WTC11 (cell line): ENCODE data around the gene DHX9.

ENCODE experiments used
- CREB1 ChIP-seq: sonication (generic); formaldehyde crosslinking; IDR thresholded peaks from 2 replicates; pipeline ENCODE4 v1.8.0; 2023; ENCODE audit warnings: mild to moderate bottlenecking, missing genetic modification reagents
- FOXP1 ChIP-seq: sonication (generic); formaldehyde crosslinking; IDR thresholded peaks from 2 replicates; pipeline ENCODE4 v1.8.0; 2022; ENCODE audit warnings: missing genetic modification reagents, mild to moderate bottlenecking, moderate library complexity, borderline replicate concordance
- IRF2 ChIP-seq: sonication (generic); formaldehyde crosslinking; IDR thresholded peaks from 2 replicates; pipeline ENCODE4 v1.8.0; 2022; ENCODE audit warnings: low read depth, missing genetic modification reagents, borderline replicate concordance
- TF ChIP-seq, protein P1 (sequence below): sonication (generic); formaldehyde crosslinking; IDR thresholded peaks from 2 replicates; pipeline ENCODE4 v1.8.1; 2023; ENCODE audit warnings: mild to moderate bottlenecking, missing genetic modification reagents, borderline replicate concordance
- TF ChIP-seq, protein P2 (sequence below): sonication (generic); formaldehyde crosslinking; IDR thresholded peaks from 2 replicates; pipeline ENCODE4 v1.8.0; 2022; ENCODE audit warnings: mild to moderate bottlenecking, missing genetic modification reagents
- TF ChIP-seq, protein P3 (sequence below): fragments of 200-600 bp; IDR thresholded peaks from 2 replicates; pipeline ENCODE4 v1.8.0; 2022; ENCODE audit warnings: antibody characterized with exemption

DNA sequence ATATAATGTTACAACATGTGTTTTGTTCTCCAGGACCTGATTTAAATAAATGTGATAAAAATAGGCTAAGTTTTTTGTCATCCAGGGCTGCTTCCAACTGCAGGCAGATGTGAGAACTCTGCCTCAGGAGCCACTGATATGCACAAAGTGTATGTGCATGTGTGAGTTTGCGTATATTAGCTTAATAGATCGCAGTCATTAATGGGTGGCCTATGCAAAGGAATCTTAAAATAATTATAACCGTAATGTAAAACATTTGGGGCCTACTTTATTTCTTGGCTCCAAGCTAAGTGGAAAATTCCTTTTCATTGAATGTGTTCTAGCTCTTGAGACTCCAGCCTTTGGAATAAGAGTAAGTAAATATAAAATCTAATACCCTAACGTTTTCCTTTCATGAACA lies 16.8 kb downstream of the DHX9 start:
- TF ChIP-seq, protein P1, sequence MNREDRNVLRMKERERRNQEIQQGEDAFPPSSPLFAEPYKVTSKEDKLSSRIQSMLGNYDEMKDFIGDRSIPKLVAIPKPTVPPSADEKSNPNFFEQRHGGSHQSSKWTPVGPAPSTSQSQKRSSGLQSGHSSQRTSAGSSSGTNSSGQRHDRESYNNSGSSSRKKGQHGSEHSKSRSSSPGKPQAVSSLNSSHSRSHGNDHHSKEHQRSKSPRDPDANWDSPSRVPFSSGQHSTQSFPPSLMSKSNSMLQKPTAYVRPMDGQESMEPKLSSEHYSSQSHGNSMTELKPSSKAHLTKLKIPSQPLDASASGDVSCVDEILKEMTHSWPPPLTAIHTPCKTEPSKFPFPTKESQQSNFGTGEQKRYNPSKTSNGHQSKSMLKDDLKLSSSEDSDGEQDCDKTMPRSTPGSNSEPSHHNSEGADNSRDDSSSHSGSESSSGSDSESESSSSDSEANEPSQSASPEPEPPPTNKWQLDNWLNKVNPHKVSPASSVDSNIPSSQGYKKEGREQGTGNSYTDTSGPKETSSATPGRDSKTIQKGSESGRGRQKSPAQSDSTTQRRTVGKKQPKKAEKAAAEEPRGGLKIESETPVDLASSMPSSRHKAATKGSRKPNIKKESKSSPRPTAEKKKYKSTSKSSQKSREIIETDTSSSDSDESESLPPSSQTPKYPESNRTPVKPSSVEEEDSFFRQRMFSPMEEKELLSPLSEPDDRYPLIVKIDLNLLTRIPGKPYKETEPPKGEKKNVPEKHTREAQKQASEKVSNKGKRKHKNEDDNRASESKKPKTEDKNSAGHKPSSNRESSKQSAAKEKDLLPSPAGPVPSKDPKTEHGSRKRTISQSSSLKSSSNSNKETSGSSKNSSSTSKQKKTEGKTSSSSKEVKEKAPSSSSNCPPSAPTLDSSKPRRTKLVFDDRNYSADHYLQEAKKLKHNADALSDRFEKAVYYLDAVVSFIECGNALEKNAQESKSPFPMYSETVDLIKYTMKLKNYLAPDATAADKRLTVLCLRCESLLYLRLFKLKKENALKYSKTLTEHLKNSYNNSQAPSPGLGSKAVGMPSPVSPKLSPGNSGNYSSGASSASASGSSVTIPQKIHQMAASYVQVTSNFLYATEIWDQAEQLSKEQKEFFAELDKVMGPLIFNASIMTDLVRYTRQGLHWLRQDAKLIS (CRISPR knock-in tag): no peak
- TF ChIP-seq CREB1 (CRISPR knock-in tag) (no peak), IRF2 (CRISPR knock-in tag) (no peak), FOXP1 (CRISPR knock-in tag) (no peak)
- TF ChIP-seq, protein P2, sequence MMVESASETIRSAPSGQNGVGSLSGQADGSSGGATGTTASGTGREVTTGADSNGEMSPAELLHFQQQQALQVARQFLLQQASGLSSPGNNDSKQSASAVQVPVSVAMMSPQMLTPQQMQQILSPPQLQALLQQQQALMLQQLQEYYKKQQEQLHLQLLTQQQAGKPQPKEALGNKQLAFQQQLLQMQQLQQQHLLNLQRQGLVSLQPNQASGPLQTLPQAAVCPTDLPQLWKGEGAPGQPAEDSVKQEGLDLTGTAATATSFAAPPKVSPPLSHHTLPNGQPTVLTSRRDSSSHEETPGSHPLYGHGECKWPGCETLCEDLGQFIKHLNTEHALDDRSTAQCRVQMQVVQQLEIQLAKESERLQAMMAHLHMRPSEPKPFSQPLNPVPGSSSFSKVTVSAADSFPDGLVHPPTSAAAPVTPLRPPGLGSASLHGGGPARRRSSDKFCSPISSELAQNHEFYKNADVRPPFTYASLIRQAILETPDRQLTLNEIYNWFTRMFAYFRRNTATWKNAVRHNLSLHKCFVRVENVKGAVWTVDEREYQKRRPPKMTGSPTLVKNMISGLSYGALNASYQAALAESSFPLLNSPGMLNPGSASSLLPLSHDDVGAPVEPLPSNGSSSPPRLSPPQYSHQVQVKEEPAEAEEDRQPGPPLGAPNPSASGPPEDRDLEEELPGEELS (CRISPR knock-in tag): no peak
- TF ChIP-seq, protein P3, sequence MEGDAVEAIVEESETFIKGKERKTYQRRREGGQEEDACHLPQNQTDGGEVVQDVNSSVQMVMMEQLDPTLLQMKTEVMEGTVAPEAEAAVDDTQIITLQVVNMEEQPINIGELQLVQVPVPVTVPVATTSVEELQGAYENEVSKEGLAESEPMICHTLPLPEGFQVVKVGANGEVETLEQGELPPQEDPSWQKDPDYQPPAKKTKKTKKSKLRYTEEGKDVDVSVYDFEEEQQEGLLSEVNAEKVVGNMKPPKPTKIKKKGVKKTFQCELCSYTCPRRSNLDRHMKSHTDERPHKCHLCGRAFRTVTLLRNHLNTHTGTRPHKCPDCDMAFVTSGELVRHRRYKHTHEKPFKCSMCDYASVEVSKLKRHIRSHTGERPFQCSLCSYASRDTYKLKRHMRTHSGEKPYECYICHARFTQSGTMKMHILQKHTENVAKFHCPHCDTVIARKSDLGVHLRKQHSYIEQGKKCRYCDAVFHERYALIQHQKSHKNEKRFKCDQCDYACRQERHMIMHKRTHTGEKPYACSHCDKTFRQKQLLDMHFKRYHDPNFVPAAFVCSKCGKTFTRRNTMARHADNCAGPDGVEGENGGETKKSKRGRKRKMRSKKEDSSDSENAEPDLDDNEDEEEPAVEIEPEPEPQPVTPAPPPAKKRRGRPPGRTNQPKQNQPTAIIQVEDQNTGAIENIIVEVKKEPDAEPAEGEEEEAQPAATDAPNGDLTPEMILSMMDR: no peak
